PC-3 (cell line): ENCODE measurements around the gene LRRC8C. TPM values are rescaled to one million over a fixed set of nuclear protein-coding genes. Genes with fewer than 3 reads are reported as not detected.

Source experiments
- ATAC-seq: fragments of 200-7000 bp; cut with Tn5 transposase; 2 replicates; pipeline ENCODE4 v1.9.1; 2020; ENCODE audit warnings: mild to moderate bottlenecking, moderate library complexity
- BruUV-seq: library from RNA; stranded (reverse); fragments of 400-500 nt; replicated peaks from 2 replicates; lab custom pipeline; 2021; lab: Mats Ljungman, UMichigan
- CTCF ChIA-PET: fragments of 300-600 bp; sonication (Branson Sonifier 250); formaldehyde crosslinking; loops from one replicate; lab custom pipeline; 2022; ENCODE audit warnings: antibody characterized with exemption; lab: Charles Lee
- POLR2A ChIA-PET: fragments of 300-600 bp; sonication (Branson Sonifier 250); formaldehyde crosslinking; loops from one replicate; lab custom pipeline; 2022; ENCODE audit warnings: antibody characterized with exemption; ENCODE audit not compliant: unreplicated experiment; lab: Charles Lee
- DNase-seq: peaks from one replicate; pipeline ENCODE4 v3.0.0-alpha.2; 2015
- H2AFZ ChIP-seq: fragments of 300-600 bp; sonication (generic); 2 replicates; pipeline ENCODE4 v1.6.0; 2016; ENCODE audit warnings: antibody characterized with exemption, low read length
- H3F3A ChIP-seq: fragments of 300-600 bp; sonication (generic); one replicate; pipeline ENCODE4 v1.6.0; 2017; ENCODE audit warnings: antibody characterized with exemption, low read length, control low read depth, mild to moderate bottlenecking; ENCODE audit not compliant: unreplicated experiment
- H3K27ac ChIP-seq: fragments of 300-600 bp; sonication (generic); 2 replicates; pipeline ENCODE4 v1.5.1; 2016; ENCODE audit warnings: mild to moderate bottlenecking, low read length
- H3K27me3 ChIP-seq: fragments of 300-600 bp; sonication (generic); 2 replicates; pipeline ENCODE4 v1.6.1; 2016; ENCODE audit warnings: low read length, mixed read lengths
- H3K36me3 ChIP-seq: fragments of 300-600 bp; sonication (generic); 2 replicates; pipeline ENCODE4 v1.6.1; 2016; ENCODE audit warnings: low read depth, mixed run types, low read length, mixed read lengths
- H3K4me1 ChIP-seq: fragments of 300-600 bp; sonication (generic); 2 replicates; pipeline ENCODE4 v1.5.1; 2016; ENCODE audit warnings: low read length; ENCODE audit not compliant: insufficient read depth
- H3K4me2 ChIP-seq: fragments of 300-600 bp; sonication (generic); 2 replicates; pipeline ENCODE4 v1.6.0; 2016; ENCODE audit warnings: low read length
- H3K4me3 ChIP-seq: fragments of 300-600 bp; sonication (generic); 2 replicates; pipeline ENCODE4 v1.5.1; 2016; ENCODE audit warnings: mild to moderate bottlenecking, low read length, mixed read lengths
- H3K79me2 ChIP-seq: fragments of 300-600 bp; sonication (generic); 2 replicates; pipeline ENCODE4 v1.6.1; 2017; ENCODE audit warnings: low read length, mixed read lengths
- H3K9ac ChIP-seq: fragments of 300-600 bp; sonication (generic); 2 replicates; pipeline ENCODE4 v1.6.0; 2016; ENCODE audit warnings: mild to moderate bottlenecking, low read length
- H3K9me2 ChIP-seq: fragments of 300-600 bp; sonication (generic); replicated peaks from 2 replicates; pipeline ENCODE4 v1.6.1; 2016; ENCODE audit warnings: mixed run types, low read length, mixed read lengths
- H3K9me3 ChIP-seq: fragments of 300-600 bp; sonication (generic); 2 replicates; pipeline ENCODE4 v1.6.1; 2016; ENCODE audit warnings: low read length, mixed read lengths
- H4K20me1 ChIP-seq: fragments of 300-600 bp; sonication (generic); 2 replicates; pipeline ENCODE4 v1.6.1; 2016; ENCODE audit warnings: low read length, mixed read lengths
- EZH2 ChIP-seq: fragments of 300-600 bp; sonication (generic); IDR thresholded peaks from one replicate; pipeline ENCODE4 v1.6.1; 2017; ENCODE audit warnings: antibody characterized with exemption, mild to moderate bottlenecking, low read length; ENCODE audit not compliant: unreplicated experiment
- EZH2phosphoT487 ChIP-seq: fragments of 300-600 bp; sonication (generic); IDR thresholded peaks from 2 replicates; pipeline ENCODE4 v1.6.1; 2018; ENCODE audit warnings: mild to moderate bottlenecking, antibody characterized with exemption, low read length, borderline replicate concordance
- intact Hi-C: fragments of 100-400 bp; cut with micrococcal nuclease; formaldehyde crosslinking; loops from 2 replicates; pipeline ENCODE4 v1.9.0; 2023
- total RNA-seq: library from RNA; depleted of rRNA; stranded (reverse); fragments of >200 nt; gene quantifications from 2 replicates; pipeline ENCODE4 v1.2.3, GENCODE V29; 2014
- TF ChIP-seq, protein P1 (sequence below): fragments of 300-600 bp; sonication (generic); conservative IDR thresholded peaks from 2 replicates; pipeline ENCODE4 v1.5.1; 2017; ENCODE audit warnings: antibody characterized with exemption, low read depth, mild to moderate bottlenecking, low read length

The LRRC8C gene
- total RNA-seq, 1 experiment from 2014 or later = 4.3 TPM

DNA sequence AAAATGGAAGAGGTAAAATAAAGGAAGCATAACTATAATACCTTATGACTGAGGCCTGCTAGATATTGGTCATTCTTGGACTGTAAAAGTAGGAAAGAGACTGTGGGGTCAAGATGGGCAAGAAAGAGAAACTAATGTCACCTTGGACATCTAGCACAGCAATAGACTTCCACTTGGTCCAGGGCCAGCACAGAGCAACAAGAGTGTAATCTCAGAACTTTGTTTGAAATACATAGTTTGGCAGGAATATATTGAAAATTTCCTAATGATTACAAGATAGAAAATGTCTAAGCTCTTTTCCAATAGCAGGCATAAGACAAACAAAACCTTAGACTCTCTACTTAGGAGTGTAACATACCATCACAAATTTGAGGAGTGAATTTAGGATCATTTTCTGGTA, 4.6 kb downstream of the LRRC8C start:
- DNase-seq = no peak
- H3F3A ChIP-seq = peaks cover 7% of the 10 kb centered on the region
- H3K9me3 ChIP-seq = no peaks in the 10 kb centered on the region
- H3K9me2 ChIP-seq = no peaks in the 10 kb centered on the region
- intact Hi-C loops = loop anchor here (2.0 to 5.0 kb wide), 3 partner anchors 35 to 360 kb away; partner anchors contain the start of gene ZNF326
- H3K4me1 ChIP-seq = peaks cover 32% of the 10 kb centered on the region
- TF ChIP-seq EZH2phosphoT487 = no peak
- TF ChIP-seq EZH2 = no peak
- TF ChIP-seq, protein P1, sequence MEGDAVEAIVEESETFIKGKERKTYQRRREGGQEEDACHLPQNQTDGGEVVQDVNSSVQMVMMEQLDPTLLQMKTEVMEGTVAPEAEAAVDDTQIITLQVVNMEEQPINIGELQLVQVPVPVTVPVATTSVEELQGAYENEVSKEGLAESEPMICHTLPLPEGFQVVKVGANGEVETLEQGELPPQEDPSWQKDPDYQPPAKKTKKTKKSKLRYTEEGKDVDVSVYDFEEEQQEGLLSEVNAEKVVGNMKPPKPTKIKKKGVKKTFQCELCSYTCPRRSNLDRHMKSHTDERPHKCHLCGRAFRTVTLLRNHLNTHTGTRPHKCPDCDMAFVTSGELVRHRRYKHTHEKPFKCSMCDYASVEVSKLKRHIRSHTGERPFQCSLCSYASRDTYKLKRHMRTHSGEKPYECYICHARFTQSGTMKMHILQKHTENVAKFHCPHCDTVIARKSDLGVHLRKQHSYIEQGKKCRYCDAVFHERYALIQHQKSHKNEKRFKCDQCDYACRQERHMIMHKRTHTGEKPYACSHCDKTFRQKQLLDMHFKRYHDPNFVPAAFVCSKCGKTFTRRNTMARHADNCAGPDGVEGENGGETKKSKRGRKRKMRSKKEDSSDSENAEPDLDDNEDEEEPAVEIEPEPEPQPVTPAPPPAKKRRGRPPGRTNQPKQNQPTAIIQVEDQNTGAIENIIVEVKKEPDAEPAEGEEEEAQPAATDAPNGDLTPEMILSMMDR = no peak
- CTCF ChIA-PET = no interaction called here
- H4K20me1 ChIP-seq = no peaks in the 10 kb centered on the region
- peaks cover 42% of the 10 kb centered on the region for H3K79me2 ChIP-seq
- H3K27ac ChIP-seq = no peak overlapping the region
- H3K9ac ChIP-seq = no peak overlapping the region
- BruUV-seq = no TSS peak
- no peak overlapping the region for H3K4me3 ChIP-seq
- no peak for ATAC-seq
- H3K36me3 ChIP-seq = no peaks in the 10 kb centered on the region
- no peak overlapping the region for H2AFZ ChIP-seq
- POLR2A ChIA-PET = no interaction called here
- H3K4me2 ChIP-seq = no peak overlapping the region
- H3K27me3 ChIP-seq = no peaks in the 10 kb centered on the region

GRCh38 chr1:89640440-89640839, 7.5 kb downstream of the LRRC8C start:
- ChIA-PET POLR2A (no interaction called here), CTCF (no interaction called here)
- no peak for ATAC-seq
- Histone ChIP-seq H3K9ac (no peak overlapping the region), H3F3A (peaks cover 7% of the 10 kb centered on the region), H3K4me2 (no peak overlapping the region), H3K27me3 (no peaks in the 10 kb centered on the region), H3K9me2 (no peaks in the 10 kb centered on the region), H3K79me2 (peaks cover 24% of the 10 kb centered on the region), H3K4me3 (no peak overlapping the region), H3K4me1 (peaks cover 23% of the 10 kb centered on the region), H3K27ac (no peak overlapping the region), H2AFZ (no peak overlapping the region), H3K9me3 (no peaks in the 10 kb centered on the region), H4K20me1 (no peaks in the 10 kb centered on the region), H3K36me3 (no peaks in the 10 kb centered on the region)
- TF ChIP-seq, protein P1 = no peak
- TF ChIP-seq EZH2 = no peak
- TF ChIP-seq EZH2phosphoT487 = no peak
- BruUV-seq = no TSS peak
- intact Hi-C loops = no loop called here
- no peak for DNase-seq

GRCh38 chr1:89641781-89642180, 8.9 kb downstream of the LRRC8C start:
- peaks cover 3% of the 10 kb centered on the region for H3F3A ChIP-seq
- peaks cover 10% of the 10 kb centered on the region for H3K4me1 ChIP-seq
- ATAC-seq (no peak), DNase-seq (no peak)
- peaks cover 23% of the 10 kb centered on the region for H3K79me2 ChIP-seq
- no peaks in the 10 kb centered on the region for H4K20me1 ChIP-seq
- H3K4me2 ChIP-seq = no peak overlapping the region
- no peak for TF ChIP-seq EZH2phosphoT487
- TF ChIP-seq, protein P1 = no peak
- TF ChIP-seq EZH2 = no peak
- intact Hi-C loops = no loop called here
- no peak overlapping the region for H3K9ac ChIP-seq
- ChIA-PET POLR2A (no interaction called here), CTCF (no interaction called here)
- no peaks in the 10 kb centered on the region; the same call in 1 of the 2 replicates for H3K9me3 ChIP-seq
- no peak overlapping the region for H3K4me3 ChIP-seq
- no peak overlapping the region for H3K27ac ChIP-seq
- H3K36me3 ChIP-seq = no peaks in the 10 kb centered on the region
- no TSS peak for BruUV-seq
- no peak overlapping the region for H2AFZ ChIP-seq
- H3K27me3 ChIP-seq = no peaks in the 10 kb centered on the region
- no peaks in the 10 kb centered on the region for H3K9me2 ChIP-seq
